Stimulated activated CD4-positive, alpha-beta T cell treated with anti-CD3 and anti-CD28 coated beads, Interleukin-15, amount 100 ng/mL, for 1 hour (primary cell): Measurements from ENCODE around the gene ABCC3.

Experiments
- DNase-seq, 2 donors: peaks; one replicate each; pipeline ENCODE4 v3.0.0-alpha.2; 2020; ENCODE audit warnings: low read depth in 1 of 2, low spot score in 1 of 2

The ABCC3 gene

GRCh38 chr17:50626037-50626574 is 8.6 kb upstream of the ABCC3 start:
- peak; percentile 41 to 49 for DNase-seq

DNA sequence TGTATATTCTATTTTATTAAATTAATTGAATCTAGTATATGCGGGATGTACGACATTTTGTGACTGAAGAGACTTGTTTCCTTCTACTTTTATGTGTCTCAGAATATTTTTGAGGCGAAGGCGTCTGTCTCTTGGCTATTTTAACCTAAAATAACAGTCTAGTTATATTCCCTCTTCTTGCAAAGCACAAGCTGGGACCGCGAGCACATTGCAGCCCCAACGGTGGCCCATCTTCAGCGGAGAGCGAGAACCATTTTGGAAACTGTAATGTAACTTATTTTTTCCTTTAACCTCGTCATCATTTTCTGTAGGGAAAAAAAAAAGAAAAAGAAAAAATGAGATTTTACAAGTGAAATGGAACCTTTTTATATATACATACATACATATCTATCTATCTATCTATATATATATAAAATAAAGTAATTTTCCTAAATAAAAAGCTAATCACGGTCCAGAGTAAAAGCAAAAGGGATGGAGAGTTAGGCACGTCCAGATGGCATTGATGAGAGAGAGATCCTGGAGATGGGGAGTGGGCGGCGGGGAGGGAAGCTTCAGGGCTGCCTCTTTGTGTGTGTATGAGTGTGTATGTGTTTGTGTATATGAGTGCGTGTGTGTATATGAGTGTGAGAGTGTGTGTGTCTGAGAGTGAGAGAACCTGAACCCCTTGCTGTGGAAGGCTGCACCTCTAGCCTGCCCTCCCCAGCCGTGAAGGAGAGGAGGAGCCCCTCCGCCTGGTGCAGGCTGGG is 7.5 kb upstream of the ABCC3 start:
- no peak for DNase-seq

GRCh38 chr17:50627782-50628601 is 6.7 kb upstream of the ABCC3 start:
- DNase-seq, result no peak

GRCh38 chr17:50629902-50630301 is 4.8 kb upstream of the ABCC3 start:
- DNase-seq, result no peak

DNA sequence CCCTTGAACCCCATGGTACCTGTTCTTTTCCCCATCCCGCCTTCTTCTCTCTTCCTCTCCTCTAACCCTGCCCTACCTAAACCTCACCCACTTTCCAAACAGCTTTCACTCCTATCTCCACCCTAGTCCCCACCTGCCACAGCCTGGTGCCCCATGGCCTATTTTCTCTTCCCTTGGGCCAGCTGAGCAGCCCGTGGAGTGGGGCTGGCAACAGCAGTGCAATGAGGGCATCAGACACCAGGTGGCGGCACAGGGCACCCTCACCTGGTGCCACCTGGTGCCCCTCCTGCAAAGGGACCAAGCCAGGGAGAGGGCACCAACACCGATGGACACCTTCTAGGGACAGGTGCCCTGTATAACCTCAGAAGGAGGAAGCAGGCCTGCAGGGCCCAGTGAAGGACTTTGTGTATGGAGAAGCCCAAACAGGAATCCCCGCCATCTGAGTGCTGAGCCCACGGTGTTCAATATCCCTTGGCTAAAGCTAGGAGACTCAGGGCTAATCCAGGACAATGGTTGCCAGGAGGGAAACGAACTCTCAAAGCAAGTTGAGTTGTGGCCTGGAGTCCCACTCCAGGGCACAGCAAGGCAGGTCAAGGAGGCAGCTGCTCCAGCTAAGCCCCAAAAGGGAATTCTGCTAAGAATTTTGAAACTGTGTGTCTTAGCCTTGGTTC is 4.0 kb upstream of the ABCC3 start:
- DNase-seq, result peak; percentile 25 to 49

DNA sequence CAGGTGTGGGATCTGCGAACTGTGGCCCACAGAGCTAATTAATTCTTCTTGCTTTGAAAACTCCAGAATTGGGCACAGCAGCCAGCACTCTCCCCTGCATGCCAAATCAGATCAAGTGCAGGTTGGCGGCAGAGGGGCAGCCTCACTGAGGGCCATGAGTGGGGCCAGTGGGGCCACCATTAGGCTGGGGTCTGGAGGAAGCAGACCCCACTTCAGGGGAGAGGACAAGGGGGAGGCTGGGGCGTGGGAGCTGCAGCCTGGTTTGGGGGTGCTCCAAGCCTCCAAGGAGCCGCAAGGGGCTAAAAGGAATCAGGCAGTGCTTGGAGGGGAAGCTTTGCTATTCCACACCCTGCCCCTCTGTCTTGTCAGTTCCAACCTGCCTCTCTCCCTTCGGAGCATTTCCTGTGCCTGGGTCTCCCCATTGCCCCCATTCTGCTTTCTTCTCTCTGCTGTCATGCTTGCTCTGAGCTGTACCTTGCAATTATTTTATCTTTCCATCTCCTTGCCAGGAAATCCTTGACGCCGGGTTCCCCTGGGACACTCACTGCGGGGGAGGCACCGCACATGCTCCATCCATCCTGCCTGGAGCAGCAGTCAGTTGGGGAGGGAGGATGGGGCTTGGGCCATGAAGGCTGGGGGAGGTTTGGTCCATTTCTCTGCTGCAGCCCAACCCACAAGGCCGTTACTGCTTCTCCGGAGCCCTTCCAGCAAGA is 3.3 kb upstream of the ABCC3 start:
- DNase-seq, result no peak

DNA sequence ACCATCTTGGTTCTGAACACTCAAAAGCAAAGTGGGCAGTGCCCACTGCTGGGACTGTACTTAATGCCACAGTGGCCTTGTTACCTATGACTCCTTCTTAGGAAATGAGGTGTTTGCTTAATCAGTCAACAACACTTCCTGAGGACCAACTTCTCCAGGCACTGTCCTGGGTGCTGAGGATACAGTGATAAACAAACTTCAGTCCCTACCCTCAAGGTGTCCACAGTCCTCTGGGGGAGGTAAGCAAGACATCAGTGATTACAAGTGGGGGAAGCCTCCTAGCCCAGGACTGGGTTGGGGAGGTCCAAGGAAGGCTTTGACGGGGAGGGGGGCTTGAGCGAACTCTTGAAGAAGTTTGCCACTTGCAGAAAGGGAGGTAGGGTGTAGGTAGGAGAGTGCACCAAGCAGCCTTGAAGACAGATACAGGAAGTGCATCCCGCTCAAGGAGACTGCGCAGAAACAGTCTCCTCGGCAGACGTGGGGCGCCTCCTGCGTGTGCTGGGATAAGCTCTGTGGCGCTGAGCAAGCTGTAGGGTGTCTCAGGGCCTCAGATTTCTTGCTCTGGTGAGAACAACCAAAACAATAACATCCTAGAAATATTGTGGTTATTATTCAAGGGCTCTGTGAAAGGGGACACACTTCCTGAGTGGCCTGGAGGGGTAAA is 2.6 kb upstream of the ABCC3 start:
- no peak for DNase-seq

- DNase-seq, result no peak
Observed at GRCh38 chr17:50632637-50633036, 2.0 kb upstream of the ABCC3 start.

- no peak for DNase-seq
Observed at GRCh38 chr17:50633683-50634082, 998 bp upstream of the ABCC3 start.

DNA sequence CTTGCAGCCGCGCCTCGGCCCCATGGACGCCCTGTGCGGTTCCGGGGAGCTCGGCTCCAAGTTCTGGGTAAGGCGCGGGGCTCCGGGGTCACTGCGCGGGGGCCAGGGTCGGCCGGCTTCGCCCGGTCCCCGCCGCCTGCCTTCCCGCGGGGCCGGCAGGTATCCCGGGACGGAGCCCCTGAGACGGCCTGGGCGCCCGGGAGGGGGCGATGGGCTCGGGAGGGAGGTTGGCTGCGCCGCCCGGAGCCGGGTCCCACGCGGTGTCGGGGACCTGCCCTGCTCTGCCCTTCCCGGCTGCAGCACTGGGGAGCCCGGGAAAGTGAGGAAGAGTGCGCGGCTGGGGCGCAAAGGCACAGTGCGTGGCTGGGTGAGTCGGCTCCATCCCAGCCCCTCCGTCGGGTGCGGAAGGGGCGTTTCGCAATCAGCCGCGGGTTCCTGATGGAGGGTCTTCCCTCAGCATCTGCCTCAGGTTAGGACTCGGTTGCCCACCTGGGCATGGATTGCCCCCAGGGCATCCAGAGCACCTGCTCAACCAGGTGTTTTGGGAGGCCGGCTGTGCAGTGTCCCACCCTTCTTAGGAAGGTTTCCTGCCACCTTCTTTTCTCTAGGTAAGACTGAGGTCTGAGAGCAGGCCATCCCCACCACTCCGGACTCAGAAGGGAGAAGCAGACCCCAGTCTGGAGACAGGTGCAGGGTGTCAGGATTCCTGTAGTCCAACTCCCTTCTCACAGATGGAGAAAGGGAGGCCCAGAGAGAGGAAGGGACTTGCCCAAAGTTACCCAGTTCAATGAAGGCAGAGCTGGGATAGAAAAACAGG is 442 bp downstream of the ABCC3 start:
- DNase-seq, result no peak

- DNase-seq, result no peak
Observed at GRCh38 chr17:50635732-50635981, 976 bp downstream of the ABCC3 start.

DNA sequence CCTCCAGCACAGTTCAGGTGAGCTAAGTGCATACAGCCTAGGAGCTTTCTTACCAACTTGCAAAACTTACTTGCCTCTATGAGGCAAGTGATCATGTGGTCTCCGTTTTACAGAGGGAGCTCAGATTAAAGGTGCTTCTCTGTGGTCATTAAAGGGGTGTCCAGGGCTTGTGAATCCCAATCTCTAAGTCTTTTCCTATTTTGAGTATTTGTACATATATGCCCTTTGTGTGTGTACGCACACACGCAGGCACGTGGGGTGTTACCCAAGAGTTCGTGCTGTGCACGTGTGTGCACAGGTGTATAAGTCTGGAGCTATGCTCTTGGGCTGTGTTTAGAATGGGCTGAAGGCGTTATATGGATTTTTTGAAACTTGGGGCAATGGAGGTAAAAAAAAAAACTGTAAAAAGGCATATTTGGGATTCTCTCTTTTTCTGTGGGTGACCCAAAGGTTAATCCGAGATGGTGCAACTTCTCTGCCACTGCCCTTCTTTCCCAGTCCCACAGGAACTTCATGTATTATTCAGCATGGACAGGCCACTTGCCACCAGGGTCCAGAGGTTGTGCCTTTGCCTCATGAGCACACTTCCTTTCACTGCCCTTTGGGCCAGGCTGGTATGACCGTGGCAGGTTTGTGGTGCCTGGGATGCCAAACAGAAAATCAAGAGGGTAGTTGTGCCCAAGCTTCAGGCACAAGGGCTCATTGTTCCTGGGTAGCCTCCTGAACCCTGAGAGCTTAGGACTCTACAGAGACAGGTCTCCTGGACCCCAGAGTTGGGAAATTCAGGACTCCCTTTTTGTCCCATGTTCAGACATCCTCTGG is 1.5 kb downstream of the ABCC3 start:
- no peak for DNase-seq

DNA sequence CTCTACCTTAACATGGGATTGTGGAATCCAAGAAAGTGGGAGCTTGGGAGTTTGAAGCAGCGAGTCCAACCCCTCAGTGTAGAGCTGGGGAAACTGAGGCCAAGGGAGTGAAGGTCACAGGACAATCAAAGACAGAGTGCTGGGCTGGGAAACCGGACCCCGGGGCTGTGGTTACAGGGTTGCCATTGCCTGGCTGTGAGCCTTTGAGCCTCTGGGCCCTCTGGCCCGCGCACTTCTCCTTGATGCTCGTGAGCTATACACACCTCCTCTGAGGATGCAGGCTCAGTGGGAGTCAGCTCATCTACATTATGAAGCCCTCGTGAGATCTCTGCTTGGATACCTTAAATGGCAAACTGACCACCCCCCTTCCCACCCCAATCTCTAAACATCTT is 2.1 kb downstream of the ABCC3 start:
- no peak for DNase-seq

DNA sequence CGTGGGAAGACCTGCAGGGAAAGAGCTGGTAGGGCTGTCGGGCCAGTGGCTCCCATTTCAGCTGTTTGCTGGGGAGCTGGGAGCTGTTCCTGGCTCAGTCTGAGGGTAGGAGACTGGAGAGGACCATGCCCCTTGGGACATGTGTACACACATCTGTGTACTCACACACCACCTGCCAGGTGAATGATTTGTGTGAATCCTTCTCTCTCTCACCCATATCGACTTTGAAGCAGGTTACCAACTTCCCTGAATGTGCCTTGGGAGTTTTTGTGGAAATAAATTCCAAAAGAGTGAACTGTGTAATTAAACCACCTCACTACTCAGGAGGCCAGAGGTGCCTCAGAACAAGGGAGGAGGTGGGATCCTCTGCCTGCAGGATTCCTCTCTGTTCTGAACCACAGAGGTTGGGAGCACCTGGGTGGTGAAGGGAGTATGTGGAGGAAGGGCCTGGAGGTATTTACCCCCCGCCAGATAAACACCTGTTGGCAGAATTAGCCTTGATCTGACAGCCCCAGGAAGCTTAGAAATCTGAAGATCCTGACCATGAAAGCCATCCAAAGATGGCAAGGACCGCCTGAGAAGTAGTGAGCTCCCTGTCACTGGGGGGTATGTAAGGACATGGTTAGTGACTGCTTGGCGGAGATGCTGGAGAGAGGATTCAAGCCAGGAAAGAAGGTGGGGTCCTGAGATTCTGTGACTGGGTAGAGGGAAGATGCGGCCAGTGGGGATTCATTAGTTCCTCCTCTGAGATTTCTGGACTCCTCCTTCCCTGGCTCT is 3.3 kb downstream of the ABCC3 start:
- no peak for DNase-seq

GRCh38 chr17:50638606-50638965 is 3.9 kb downstream of the ABCC3 start:
- no peak for DNase-seq

- DNase-seq, result no peak
Observed at GRCh38 chr17:50638966-50639713, 4.5 kb downstream of the ABCC3 start.

- no peak for DNase-seq
Observed at GRCh38 chr17:50640686-50641351, 6.1 kb downstream of the ABCC3 start.
